ENCODE measurements around the gene COMMD2. TPM values are rescaled to one million over a fixed set of nuclear protein-coding genes. Genes with fewer than 3 reads are reported as not detected.
A peak's percentile ranks its signal among the peaks of the same experiment; 100 is the strongest.

COMMD2 gene
- polyA plus RNA-seq, 1 donor: 65.7 TPM

- no peak for DNase-seq
Measured at GRCh38 chr3:149765762-149766334, 13.6 kb upstream of the COMMD2 start.

DNA sequence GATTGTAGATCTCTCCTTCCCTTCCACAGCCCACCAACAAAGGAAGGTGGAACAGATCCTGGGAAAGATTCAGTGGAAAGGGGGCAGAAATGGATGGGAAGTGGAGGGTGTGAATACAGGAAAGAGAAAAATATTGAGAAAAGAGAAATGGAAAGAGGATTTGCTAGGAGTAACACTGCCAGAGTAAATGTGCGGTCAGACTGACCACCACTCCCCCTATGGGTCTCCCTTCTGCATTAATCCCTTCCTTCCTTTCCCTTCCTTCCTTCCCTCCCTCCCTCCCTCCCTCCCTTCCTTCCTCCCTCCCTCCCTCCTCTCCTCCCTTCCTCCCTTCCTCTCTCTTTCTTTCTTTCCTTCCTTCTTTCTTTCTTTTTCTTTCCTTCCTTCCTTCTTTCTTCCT, 12.0 kb upstream of the COMMD2 start:
- no peak for DNase-seq

DNA sequence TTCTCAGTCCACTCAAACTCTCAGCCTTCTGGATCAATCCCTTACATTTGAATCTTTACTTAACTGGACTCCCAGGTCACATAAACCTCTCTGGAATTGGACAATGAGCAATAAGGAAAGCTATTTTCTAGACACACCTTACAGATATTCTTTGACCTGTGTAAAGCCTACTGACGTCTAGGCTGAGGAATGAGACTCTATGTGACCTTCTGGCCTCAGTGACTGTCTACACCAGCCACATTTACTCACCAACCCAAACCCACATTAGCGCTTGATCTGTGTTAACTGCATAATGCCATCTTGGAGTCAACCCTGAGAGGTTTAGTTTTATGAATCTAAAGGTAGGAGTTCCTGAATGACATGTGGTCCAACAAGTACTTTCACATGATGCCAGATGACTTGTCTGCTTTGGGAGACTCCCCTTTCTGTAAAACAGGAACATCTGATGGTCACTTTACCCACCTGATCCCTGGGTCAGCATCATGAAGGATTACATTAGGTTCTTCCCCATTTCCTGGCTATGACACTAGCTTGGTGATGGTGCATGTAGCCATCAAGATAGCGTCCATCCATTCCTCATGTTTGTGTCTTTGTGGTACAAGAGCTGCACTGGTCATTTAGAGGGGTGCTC, 11.4 kb upstream of the COMMD2 start:
- DNase-seq: no peak

DNA sequence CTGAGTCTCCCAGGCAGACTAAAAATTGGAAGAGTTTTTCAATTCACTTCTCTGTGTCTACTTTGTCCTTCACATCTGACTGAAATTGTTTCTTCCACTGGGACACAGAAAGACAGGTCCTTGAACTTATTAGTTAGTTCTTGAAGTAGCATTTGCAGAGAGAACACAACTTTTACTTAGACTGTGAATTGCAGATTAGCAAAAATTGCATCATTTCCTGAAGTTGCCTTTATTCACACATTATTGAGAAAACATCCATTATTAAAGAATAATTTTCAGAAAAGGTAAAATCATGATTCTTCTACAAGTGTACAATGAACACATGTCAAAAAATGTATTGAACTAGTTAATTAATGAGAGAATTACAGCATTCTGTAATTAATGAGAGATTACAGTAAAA, 1.4 kb upstream of the COMMD2 start:
- DNase-seq: no peak

DNA sequence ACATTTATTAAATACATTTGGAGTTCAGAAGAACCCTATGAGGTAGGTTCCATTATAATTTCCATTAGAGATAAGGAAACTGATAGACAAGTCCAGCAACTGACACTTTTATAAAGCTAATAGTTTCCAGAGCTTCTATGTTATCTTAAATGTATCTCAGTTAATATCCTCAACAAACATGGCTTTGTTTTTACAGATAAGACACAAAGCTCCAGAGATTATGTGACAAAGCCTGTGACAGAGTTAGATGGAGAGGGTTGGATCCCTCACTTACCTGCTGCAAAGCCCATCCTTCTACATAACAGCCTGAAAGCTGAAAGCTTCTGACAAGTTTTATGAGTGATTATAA, 473 bp upstream of the COMMD2 start:
- no peak for DNase-seq

DNA sequence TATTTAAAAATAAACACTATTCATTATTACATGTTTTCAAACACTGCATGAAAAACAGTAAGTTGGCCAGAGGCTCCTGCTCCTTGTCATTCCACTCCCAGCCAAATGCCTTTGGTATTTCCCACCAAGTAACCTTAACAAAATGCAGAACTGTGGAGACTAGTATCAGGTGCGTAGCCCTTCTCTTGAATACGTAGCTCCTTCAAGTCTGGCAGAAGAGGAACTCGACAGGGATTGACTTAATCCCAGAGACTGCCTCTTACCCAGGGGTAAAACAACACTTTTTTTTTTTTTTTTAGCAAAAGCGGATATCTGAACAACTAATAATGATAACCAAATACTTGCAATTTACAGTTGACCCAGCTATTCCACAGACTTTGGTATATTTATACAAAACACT, 738 bp downstream of the COMMD2 start:
- no peak for DNase-seq

- no peak for DNase-seq
Measured at GRCh38 chr3:149744606-149745005, 7.7 kb downstream of the COMMD2 start.

DNA sequence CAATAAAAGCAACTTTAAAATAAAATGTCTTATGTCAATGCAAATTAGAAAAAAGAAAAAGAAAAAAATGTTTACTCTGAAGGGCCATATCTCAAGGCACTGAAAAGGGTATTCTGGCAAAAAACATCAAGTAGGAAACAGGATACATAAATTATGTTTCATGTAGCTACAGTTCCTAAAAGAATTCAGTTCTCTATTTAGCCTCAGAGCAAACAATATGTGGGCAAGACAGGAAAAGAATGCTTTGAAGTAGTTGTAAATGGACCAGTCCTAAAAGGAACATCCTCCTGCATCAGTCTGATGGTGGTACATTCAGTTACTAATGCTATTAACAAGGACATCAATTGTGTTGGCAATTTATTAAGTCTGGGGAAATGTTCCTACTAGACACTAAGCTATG, 8.1 kb downstream of the COMMD2 start:
- DNase-seq: no peak

DNA sequence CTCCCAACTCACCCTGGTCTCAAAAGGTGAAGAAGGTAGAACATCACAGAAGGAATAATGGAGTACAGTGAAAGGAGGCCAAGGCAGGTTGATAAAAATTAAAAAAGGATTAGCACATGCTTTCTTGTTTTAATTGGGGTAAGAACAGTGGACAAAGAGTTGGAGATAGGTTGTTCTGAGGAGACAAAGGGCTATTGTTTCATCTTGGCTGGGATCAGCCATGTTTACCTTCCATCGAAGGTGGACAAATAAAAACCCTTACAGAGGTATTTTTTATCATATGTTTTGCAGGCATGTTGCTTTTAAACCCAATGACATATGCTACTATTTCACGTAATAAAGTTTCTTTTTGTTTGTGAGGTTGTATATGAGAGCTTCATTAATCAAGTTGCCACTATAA, 12.9 kb downstream of the COMMD2 start:
- DNase-seq: no peak

DNA sequence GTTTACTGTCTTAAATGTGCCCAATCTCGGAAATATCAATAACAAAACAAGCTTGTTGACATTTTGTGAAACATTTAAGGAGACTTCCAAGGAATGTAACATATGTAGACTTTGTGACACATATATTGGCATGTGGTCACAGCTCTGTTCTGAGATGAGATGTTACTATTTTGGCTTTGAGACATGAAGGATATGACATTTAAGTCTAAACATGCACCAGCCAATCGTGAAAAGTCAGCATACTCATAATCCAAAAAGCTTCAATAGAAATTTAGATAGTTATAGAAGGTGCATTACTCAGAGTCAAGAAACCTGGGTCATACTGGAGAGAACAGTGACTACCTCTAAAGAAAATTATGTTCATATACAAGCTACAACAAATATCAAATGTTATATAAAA, 13.4 kb downstream of the COMMD2 start:
- no peak for DNase-seq

- no peak for DNase-seq
Measured at GRCh38 chr3:149736953-149737205, 15.4 kb downstream of the COMMD2 start.

- DNase-seq: no peak
Measured at GRCh38 chr3:149736175-149736952, 15.9 kb downstream of the COMMD2 start.

- DNase-seq: no peak
Measured at GRCh38 chr3:149732234-149732633, 20.1 kb downstream of the COMMD2 start.

GRCh38 chr3:149727656-149728055, 24.6 kb downstream of the COMMD2 start:
- no peak for DNase-seq

DNA sequence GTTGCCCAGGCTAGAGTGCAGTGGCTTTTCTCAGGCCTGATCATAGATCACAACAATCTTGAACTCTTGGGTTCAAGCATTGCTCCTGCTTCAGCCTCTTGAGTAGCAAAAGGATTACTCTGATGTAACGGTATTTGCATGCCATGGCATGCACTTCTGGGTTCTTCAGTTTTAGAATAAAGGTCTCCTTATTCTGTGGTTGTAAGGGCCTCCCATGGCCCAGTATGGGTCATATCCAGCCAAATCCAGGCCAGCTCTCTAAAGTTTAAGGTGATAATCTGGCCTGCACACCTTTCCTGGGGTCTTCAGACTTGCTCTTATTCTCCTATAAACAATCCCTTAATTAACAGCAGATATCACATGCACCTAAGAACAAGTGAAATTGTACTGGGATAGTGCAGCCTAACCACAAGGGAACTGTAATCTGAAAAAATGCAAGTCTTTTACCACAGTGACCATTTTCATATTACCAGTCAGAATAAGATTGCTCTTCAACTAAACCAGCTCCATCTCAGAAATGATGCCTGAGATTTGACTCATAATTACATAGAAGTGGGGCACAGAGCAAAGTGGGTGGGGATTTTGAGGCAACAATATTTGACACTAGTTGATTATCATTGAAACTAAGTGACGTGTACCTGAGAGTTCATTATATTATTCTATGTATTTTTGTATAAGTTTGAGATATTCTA, 25.4 kb downstream of the COMMD2 start:
- no peak for DNase-seq

- no peak for DNase-seq
Measured at GRCh38 chr3:149723781-149724180, 28.5 kb downstream of the COMMD2 start.

GRCh38 chr3:149720918-149721317, 31.4 kb downstream of the COMMD2 start:
- DNase-seq: no peak

GRCh38 chr3:149717391-149718056, 34.8 kb downstream of the COMMD2 start:
- peak; percentile 57 for DNase-seq

DNA sequence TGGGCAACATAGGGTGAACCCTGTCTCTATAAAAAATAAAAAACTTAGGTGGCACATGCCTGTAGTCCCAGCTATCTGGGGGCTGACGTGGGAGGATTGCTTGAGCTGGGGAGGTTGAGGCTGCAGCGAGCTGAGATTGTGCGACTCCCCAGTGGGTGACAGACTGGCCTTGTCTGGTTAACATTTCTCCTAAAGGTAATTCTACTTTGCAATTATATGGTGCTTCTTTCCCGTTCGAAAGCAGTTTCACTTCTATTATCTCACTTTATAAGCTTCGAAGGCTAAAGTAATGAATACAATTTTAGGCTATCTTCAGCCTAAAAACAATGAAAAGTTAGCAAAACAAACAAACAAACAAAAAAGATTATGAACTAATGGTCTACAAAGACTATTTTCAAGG, 35.3 kb downstream of the COMMD2 start:
- no peak for DNase-seq

GRCh38 chr3:149715247-149715646, 37.0 kb downstream of the COMMD2 start:
- DNase-seq: no peak

- DNase-seq: no peak
Measured at GRCh38 chr3:149713730-149714654, 38.3 kb downstream of the COMMD2 start.

DNA sequence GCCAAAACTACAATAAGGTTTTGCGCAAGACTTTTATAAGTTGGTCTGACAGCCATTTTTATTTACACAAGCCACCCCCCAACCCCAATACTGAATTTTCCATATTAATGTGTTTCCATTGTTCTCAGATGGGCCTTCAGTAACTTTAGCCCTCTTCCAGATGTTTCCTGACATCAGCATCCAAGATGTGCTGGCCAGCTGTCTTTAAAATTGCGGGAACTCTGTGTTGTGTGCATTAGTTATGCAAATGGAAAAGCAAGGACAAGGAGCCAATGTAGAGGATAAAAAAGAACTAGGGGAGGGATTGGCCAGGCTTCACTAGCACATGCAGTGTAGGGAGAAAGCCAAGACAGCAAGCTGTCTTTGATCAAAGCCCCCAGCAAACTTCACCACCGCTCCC, 45.4 kb downstream of the COMMD2 start:
- peak; percentile 31 for DNase-seq
